GM19463 (cell line): ENCODE results near the gene ALK.

ENCODE experiments used
- ATAC-seq: cut with Tn5 transposase; IDR thresholded peaks from one replicate; pipeline ENCODE4 v1.9.1; 2021; ENCODE audit warnings: mild to moderate bottlenecking, moderate library complexity; ENCODE audit not compliant: unreplicated experiment

The ALK gene

GRCh38 chr2:29240601-29241000 is 680.8 kb downstream of the ALK start:
- no peak for ATAC-seq

- ATAC-seq, result no peak
Measured at GRCh38 chr2:29239209-29239960, 682.0 kb downstream of the ALK start.

- no peak for ATAC-seq
Measured at GRCh38 chr2:29238497-29238896, 682.9 kb downstream of the ALK start.

- ATAC-seq, result no peak
Measured at GRCh38 chr2:29236074-29236473, 685.3 kb downstream of the ALK start.

- ATAC-seq, result no peak
Measured at GRCh38 chr2:29235411-29235810, 686.0 kb downstream of the ALK start.

- ATAC-seq, result no peak
Measured at GRCh38 chr2:29233428-29233827, 688.0 kb downstream of the ALK start.

- no peak for ATAC-seq
Measured at GRCh38 chr2:29232041-29232440, 689.3 kb downstream of the ALK start.

- ATAC-seq, result no peak
Measured at GRCh38 chr2:29229640-29230039, 691.7 kb downstream of the ALK start.

- ATAC-seq, result no peak
Measured at GRCh38 chr2:29228947-29229346, 692.4 kb downstream of the ALK start.

- no peak for ATAC-seq
Measured at GRCh38 chr2:29227935-29228675, 693.3 kb downstream of the ALK start.

- no peak for ATAC-seq
Measured at GRCh38 chr2:29226808-29227207, 694.6 kb downstream of the ALK start.

GRCh38 chr2:29226375-29226774 is 695.0 kb downstream of the ALK start:
- no peak for ATAC-seq

- ATAC-seq, result no peak
Measured at GRCh38 chr2:29225814-29226213, 695.6 kb downstream of the ALK start.

GRCh38 chr2:29224693-29225551 is 696.5 kb downstream of the ALK start:
- ATAC-seq, result no peak

GRCh38 chr2:29223851-29224692 is 697.3 kb downstream of the ALK start:
- no peak for ATAC-seq

- ATAC-seq, result no peak
Measured at GRCh38 chr2:29223257-29223656, 698.1 kb downstream of the ALK start.

GRCh38 chr2:29222381-29223179 is 698.8 kb downstream of the ALK start:
- no peak for ATAC-seq

- ATAC-seq, result no peak
Measured at GRCh38 chr2:29220506-29221270, 700.7 kb downstream of the ALK start.

- ATAC-seq, result no peak
Measured at GRCh38 chr2:29219374-29219773, 702.0 kb downstream of the ALK start.
